T-helper 22 cell (primary cell): ENCODE results near the gene PTOV1.
"Not testable (repeated sequence)": the region's sequence is repeated elsewhere in the genome, so short reads cannot be mapped to it uniquely, and the experiment has no call there.

Experiments
- DNase-seq: peaks from one replicate; pipeline ENCODE4 v3.0.0-alpha.2; 2020; ENCODE audit warnings: low read depth

PTOV1 gene

DNA sequence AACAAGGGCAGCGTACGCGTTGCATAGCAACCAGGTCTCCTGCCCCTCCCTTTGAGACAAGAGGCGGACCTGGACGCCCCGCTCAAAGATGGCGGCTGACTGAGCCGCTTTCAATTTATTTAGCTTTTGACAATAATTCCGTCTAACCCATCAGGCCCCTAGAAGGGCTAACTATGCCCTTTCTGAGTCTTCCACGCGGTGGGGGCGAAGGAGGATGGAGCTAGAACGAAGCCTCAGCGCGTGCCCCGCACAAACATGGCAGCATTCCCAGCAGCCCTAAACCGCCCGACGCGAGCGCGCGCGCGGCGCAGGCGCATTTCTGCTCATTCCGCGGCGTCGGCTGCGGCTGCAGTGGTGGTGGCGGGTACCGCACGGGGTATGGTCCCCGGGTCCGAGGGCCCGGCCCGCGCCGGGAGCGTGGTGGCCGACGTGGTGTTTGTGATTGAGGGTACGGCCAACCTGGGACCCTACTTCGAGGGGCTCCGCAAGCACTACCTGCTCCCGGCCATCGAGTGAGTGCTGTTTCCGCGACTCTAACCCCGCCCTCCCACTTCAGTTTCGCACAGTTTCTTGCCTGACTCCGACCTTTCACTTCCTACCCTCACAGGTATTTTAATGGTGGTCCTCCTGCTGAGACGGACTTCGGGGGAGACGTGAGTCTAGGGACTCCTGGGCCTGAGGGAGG lies 32.9 kb upstream of the PTOV1 start, which contains the start of gene MED25:
MED25 (plus strand) TSS at position 326 of the 685 bp plus-strand sequence; CDS start at position 379, 53 bp downstream.
- DNase-seq: peak; percentile 78

DNA sequence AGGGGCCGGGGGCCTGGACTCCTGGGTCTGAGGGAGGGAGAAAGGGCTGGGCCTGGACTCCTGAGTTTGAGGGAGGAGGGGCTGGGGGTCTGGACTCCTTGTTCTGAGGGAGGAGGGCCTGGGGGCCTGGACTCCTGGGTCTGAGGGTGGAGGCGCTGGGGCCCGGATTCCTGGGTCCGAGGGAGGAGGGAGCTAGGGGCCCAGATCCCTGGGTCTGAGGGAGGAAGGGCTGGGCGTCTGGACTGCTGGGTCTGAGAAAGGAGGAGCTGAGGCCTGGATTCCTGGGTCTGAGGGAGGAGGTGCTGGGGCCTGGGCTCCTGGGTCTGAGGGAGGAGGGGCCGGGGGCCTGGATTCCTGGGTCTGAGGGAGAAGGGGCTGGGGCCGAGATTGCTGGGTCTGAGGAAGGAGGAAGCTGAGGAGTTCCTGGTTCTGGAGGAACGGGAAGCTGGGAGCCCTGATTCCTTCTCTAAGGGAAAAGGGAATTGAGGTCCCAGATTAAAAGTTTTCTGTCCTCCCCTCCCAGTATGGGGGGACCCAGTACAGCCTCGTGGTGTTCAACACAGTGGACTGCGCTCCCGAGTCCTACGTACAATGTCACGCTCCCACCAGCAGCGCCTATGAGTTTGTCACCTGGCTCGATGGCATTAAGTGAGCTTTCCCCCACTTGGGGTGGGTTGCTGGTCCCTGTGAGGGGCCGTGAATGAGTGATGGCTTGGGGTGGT lies 32.1 kb upstream of the PTOV1 start:
- DNase-seq: no peak

DNA sequence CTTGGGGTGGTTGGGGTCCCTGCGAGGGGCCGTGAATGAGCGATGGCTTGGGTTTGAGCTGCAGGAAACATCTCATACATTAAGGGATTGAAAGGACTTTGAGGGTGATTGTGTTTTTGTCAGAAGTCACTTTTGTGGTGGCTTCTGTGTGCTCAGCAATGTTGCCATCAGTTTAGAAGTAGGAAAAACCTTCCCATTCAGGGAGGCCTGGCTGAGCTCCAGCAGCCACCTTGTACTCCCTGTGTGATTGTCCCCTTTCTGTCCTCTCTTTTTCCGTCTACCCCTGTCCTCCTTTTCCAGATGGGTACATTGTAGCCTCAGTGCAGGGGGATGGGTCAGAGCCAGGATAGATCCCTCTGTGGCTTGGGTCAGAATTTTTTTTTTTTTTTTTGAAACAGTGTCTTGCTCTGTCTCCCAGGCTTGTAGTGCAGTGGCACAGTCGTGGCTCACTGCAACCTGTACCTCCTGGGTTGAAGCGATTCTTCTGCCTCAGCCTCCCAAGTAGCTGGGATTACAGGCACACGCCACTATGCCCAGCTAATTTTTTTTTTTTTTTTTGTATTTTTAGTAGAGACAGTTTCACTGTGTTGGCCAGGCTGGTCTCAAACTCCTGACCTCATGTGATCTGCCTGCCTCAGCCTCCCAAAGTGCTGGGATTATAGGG lies 31.4 kb upstream of the PTOV1 start:
- not testable (repeated sequence) for DNase-seq

DNA sequence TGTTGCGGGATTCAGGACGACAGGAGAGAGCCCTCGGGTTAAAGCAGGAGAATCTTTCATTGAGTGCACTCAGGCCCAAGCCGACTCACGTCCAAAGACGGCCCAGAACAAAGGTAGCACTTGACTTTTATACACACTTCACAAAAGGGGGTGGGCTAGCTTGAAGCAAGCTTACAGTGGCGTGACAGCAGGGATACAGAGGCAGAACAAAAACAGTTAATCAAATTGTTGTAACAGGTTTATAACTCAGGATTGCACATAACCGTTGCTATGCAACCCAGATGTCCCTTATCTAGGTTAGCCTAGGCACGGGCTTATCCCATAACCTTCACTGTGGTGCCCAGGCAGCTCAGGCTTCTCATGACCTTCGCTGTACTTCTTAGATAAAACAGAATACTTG lies 30.8 kb upstream of the PTOV1 start:
- DNase-seq: no peak

DNA sequence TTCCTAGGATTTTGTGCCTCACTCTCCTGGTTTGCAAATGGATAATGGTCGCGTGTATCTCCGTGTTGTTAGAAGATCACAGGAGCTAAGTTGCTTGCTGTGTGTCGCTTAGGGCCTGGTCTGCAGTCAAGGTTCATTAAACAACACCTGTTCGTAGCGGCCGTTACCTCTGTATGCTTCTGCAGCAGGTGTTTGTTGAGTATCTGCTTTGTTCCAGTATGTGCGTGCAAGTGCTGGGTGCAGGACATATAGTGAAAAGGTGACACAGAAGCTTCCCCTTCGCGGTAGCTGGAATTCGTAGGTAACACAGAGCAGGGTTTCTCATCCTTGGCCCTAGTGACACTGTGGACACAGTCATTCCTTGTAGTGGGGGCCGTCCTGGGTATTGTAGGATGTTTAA lies 27.5 kb upstream of the PTOV1 start:
- no peak for DNase-seq

DNA sequence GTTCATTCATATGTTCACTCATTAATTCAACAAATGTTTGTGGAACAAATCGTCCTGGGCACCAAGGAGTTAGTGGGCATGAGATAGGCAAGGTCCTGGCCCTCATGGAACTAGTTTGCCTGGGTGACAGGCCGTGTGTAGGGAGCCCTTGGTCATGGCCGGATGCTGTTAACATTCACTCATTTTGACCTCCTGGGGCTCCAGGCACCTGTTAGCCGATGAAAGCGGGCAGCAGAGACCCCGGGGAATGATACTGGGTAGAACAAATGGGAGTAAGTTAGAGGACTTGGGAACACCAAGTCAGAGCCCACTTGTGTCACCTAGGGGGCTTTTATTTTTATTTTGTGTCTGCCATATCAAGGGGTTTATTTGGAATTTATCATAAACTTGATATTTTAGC lies 26.3 kb upstream of the PTOV1 start:
- no peak for DNase-seq

DNA sequence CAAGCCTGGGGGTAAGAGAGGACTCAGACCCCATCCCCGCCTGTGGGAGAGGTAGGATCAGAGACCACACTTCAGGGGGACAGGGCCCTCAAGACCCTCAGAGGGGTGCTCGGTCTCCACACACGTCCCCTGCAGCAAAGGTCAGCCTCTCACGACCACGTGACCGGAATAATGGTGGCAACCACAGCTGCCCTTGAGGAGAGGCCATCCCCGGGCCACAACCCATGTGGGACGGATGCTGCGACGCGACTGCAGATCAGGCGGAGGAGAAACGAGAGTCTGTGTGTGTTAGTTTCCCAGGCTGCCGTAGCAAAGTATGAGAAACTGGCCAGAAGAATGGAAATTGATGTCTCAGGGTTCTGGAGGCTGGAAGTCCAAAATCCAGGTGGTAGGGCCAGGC lies 23.9 kb upstream of the PTOV1 start:
- no peak for DNase-seq

GRCh38 chr19:49829200-49829599 lies 21.8 kb upstream of the PTOV1 start:
- DNase-seq: no peak

- no peak for DNase-seq
Observed at GRCh38 chr19:49829721-49830120, 21.2 kb upstream of the PTOV1 start.

GRCh38 chr19:49830766-49831165 lies 20.2 kb upstream of the PTOV1 start:
- no peak for DNase-seq

DNA sequence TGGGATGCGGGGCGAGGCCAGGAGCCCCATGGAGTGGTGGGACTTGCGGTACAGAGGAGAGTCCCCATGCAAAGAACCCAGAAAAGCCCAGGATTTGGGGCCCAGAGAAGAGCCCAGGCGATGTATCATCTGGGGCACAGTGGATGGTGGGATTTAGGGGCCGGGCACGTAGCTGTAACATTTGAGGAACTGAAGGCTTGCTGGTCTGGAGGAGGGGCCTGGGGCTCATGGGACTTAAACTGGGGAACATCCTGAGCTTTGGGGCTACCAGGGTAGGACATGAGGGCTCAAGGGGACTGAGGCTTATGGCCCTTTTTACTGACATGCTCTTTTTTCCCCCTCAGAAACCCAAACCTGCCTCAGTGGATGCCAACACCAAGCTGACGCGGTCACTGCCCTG lies 19.4 kb upstream of the PTOV1 start:
- no peak for DNase-seq

- DNase-seq: no peak
Observed at GRCh38 chr19:49832556-49832955, 18.4 kb upstream of the PTOV1 start.

GRCh38 chr19:49833599-49833998 lies 17.4 kb upstream of the PTOV1 start:
- DNase-seq: no peak

- DNase-seq: no peak
Observed at GRCh38 chr19:49835562-49835961, 15.4 kb upstream of the PTOV1 start.

GRCh38 chr19:49836176-49837008 lies 14.6 kb upstream of the PTOV1 start:
- no peak for DNase-seq

DNA sequence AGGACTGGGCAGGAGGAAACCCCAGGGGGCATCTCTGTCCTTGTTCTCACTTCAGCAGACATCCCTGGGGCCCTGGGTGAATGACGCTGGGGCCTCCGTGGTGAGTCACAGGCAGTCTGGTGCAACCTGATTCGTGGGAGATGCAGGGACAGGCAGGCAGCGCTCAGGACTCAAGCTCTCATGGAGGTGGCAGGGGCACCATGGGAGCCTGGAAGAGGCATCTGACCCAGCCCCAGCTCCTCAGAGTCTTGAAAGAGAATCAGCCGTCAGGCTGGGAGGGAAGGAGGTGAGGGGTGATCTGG lies 14.0 kb upstream of the PTOV1 start:
- no peak for DNase-seq

GRCh38 chr19:49837425-49837824 lies 13.5 kb upstream of the PTOV1 start:
- DNase-seq: no peak

- DNase-seq: no peak
Observed at GRCh38 chr19:49838885-49839588, 11.9 kb upstream of the PTOV1 start.

DNA sequence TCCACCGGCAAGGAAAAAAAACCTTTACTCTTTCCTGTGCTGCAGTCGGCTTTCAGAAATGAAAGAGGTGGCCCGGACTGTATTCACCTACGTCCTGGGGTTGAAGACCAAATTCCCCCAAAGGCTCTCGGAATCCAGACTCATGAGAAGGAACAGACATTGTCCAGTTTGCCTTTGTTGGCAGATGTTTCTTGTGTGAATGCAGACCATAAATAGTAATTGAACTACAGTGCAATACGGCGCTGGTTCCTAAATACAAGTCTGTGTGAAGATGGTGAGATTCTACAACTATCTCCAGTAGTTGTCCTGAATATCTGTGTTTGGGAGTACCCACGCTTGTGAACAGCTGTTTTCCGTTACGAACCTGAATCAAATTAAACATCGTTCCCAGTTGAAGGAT lies 11.2 kb upstream of the PTOV1 start:
- no peak for DNase-seq

DNA sequence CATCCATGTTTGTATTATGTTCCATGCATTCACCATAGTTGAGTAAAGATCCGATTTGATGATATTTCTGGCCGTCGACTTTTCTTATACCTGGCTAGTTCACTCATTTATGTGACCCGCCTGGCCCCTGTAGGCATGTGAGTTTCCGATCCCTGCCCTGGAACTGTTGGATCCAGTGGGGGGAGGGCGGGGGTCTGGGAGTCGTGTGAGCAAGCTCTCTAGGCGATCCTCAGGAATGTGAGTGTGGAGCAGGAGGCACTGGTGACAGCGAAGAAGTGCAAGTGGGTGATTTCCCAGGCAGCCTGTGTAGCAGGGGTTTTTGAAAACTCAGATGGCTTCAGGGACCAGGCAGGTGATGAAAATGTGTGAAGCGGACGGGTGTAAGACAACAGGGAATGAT lies 10.6 kb upstream of the PTOV1 start:
- no peak for DNase-seq

GRCh38 chr19:49840736-49841249 lies 10.2 kb upstream of the PTOV1 start:
- no peak for DNase-seq

DNA sequence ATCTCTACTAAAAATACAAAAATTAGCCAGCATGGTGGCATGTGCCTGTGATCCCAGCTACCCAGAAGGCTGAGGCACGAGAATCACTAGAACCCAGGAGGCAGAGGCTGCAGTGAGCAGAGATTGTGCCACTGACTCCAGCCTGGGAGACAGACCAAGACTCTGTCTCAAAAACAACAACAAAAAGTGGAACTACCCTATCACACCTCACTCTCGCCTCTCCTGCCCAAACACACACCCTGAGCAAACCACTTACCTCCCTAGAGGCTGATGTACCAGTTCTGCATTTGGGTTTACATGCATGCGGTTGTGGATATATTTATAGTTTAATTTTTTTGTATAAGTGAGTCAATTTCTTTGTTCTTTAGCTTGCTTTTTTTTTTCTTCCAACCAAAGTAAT lies 7.7 kb upstream of the PTOV1 start:
- no peak for DNase-seq
